Panc1 (cell line): ENCODE results near the gene TMEM209. TPM values are rescaled to one million over a fixed set of nuclear protein-coding genes. Genes with fewer than 3 reads are reported as not detected.

Experiments
- ATAC-seq: fragments of 200-7000 bp; cut with Tn5 transposase; 2 replicates; pipeline ENCODE4 v1.9.1; 2020; ENCODE audit warnings: mild to moderate bottlenecking, moderate library complexity
- BruUV-seq: library from RNA; stranded (reverse); fragments of 400-500 nt; replicated peaks from 2 replicates; lab custom pipeline; 2021; lab: Mats Ljungman, UMichigan
- CTCF ChIA-PET: fragments of 300-600 bp; sonication (Branson Sonifier 250); formaldehyde crosslinking; loops from one replicate; lab custom pipeline; 2022; ENCODE audit warnings: antibody characterized with exemption; lab: Charles Lee
- POLR2A ChIA-PET: fragments of 300-600 bp; sonication (Branson Sonifier 250); formaldehyde crosslinking; loops from one replicate; lab custom pipeline; 2022; ENCODE audit warnings: antibody characterized with exemption; lab: Charles Lee
- DNase-seq: peaks from one replicate; pipeline ENCODE4 v3.0.0-alpha.2; 2010; ENCODE audit warnings: low read depth, low spot score
- H3K27ac ChIP-seq: 2 replicates; pipeline ENCODE4 v1.5.1; 2011; ENCODE audit warnings: mild to moderate bottlenecking, low read length, inconsistent platforms
- H3K27me3 ChIP-seq: fragments of 200-500 bp; sonication (Bioruptor generic); 2 replicates; pipeline ENCODE4 v1.6.0; 2014; ENCODE audit warnings: low read length, inconsistent platforms; ENCODE audit not compliant: control insufficient read depth, insufficient read depth
- H3K36me3 ChIP-seq: fragments of 200-500 bp; sonication (Bioruptor generic); 2 replicates; pipeline ENCODE4 v1.5.1; 2014; ENCODE audit warnings: inconsistent platforms, mild to moderate bottlenecking, low read length, moderate library complexity; ENCODE audit not compliant: control insufficient read depth, insufficient read depth
- H3K4me1 ChIP-seq: 2 replicates; pipeline ENCODE4 v1.5.1; 2011; ENCODE audit warnings: inconsistent platforms, mild to moderate bottlenecking, low read length, moderate library complexity; ENCODE audit not compliant: control insufficient read depth, insufficient read depth
- H3K4me3 ChIP-seq, 2 experiments: 2 replicates each; pipeline ENCODE4 v1.5.1; 2011 to 2012; ENCODE audit warnings: low read depth in 2 of 2, low read length in 2 of 2, mild to moderate bottlenecking in 2 of 2, inconsistent platforms in 1 of 2, moderate library complexity in 1 of 2
- H3K9me3 ChIP-seq: fragments of 200-500 bp; sonication (Bioruptor generic); 2 replicates; pipeline ENCODE4 v1.5.1; 2014; ENCODE audit warnings: low read depth, mild to moderate bottlenecking, inconsistent platforms, low read length, moderate library complexity; ENCODE audit not compliant: control insufficient read depth, insufficient read depth
- CTCF ChIP-seq: fragments of 450-650 bp; IDR thresholded peaks from 2 replicates; pipeline ENCODE4 v1.5.1; 2017; ENCODE audit warnings: mild to moderate bottlenecking
- POLR2AphosphoS5 ChIP-seq: IDR thresholded peaks from 2 replicates; pipeline ENCODE4 v1.6.1; 2012; ENCODE audit warnings: mild to moderate bottlenecking, low read depth, low read length, moderate library complexity
- REST ChIP-seq, 2 experiments: IDR thresholded peaks; 2 replicates each; pipeline ENCODE4 v1.6.1; 2011 to 2012; ENCODE audit warnings: low read depth in 2 of 2, control low read depth in 1 of 2, low read length in 1 of 2, mild to moderate bottlenecking in 1 of 2, moderate library complexity in 1 of 2; ENCODE audit not compliant: insufficient read depth in 1 of 2
- SIN3A ChIP-seq: IDR thresholded peaks from 2 replicates; pipeline ENCODE4 v1.6.1; 2012; ENCODE audit warnings: low read depth, mild to moderate bottlenecking, low read length, moderate library complexity, borderline replicate concordance; ENCODE audit not compliant: insufficient read depth
- TCF7L2 ChIP-seq: IDR thresholded peaks from 2 replicates; pipeline ENCODE4 v1.6.1; 2011; ENCODE audit warnings: mild to moderate bottlenecking, low read depth, low read length, inconsistent platforms
- in situ Hi-C: cut with HindIII; loops from 2 replicates; pipeline ENCODE4 v1.10.0; 2016; ENCODE audit warnings: low sequenced_read_pairs, low pct_unique_long_range_greater_than_20kb
- intact Hi-C: fragments of 100-400 bp; cut with micrococcal nuclease; formaldehyde crosslinking; loops from one replicate; pipeline ENCODE4 v1.10.0; 2022; ENCODE audit not compliant: unreplicated experiment
- total RNA-seq: library from RNA; stranded (reverse); gene quantifications from one replicate; pipeline ENCODE4 v1.2.1, GENCODE V29; 2021; ENCODE audit not compliant: unreplicated experiment

TMEM209 gene
- total RNA-seq, 1 experiment from 2014 or later = 32.3 TPM

DNA sequence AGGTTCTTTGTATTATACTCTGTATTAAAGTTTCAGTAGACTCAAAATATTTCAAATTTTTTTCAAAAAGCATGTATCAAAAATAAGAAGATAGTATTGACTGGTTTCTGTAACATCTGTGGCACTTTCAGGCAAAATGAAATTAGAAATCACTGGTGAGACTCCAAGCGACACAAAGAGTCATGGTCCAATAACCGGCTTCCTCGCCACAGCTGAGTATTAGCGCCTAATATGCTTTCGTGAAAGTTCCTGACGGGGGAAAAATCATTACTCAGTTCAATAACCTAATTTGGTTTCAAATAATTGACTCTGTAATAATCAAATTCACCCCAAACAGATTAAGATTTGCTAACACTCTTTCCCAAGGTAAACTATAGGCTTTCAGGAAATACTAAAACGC lies 13.4 kb downstream of the TMEM209 start:
- BruUV-seq = no TSS peak
- DNase-seq (no peak), ATAC-seq (no peak)
- Histone ChIP-seq H3K4me3 (no peak overlapping the region), H3K36me3 (peaks cover 6% of the 10 kb centered on the region), H3K27me3 (no peaks in the 10 kb centered on the region), H3K4me1 (no peaks in the 10 kb centered on the region), H3K27ac (no peak overlapping the region), H3K9me3 (no peaks in the 10 kb centered on the region)
- CTCF ChIA-PET = no interaction called here
- in situ Hi-C loops = no loop called here
- POLR2A ChIA-PET = no interaction called here
- intact Hi-C loops = no loop called here
- TF ChIP-seq CTCF (no peak), TCF7L2 (no peak), SIN3A (no peak), POLR2AphosphoS5 (no peak), REST (IDR thresholded peaks at IDR 0.05; ENCODE audit: insufficient read depth in 1 of 2, low read depth in 2 of 2, low read length in 1 of 2) (no peak)

GRCh38 chr7:130189343-130189742 lies 15.9 kb downstream of the TMEM209 start:
- Histone ChIP-seq H3K9me3 (no peaks in the 10 kb centered on the region), H3K27ac (no peak overlapping the region), H3K36me3 (peaks cover 6% of the 10 kb centered on the region), H3K4me3 (no peak overlapping the region), H3K27me3 (no peaks in the 10 kb centered on the region), H3K4me1 (no peaks in the 10 kb centered on the region)
- ChIA-PET POLR2A (no interaction called here), CTCF (no interaction called here)
- no peak for DNase-seq
- intact Hi-C loops (no loop called here), in situ Hi-C loops (no loop called here)
- no TSS peak for BruUV-seq
- no peak for ATAC-seq
- TF ChIP-seq TCF7L2 (no peak), POLR2AphosphoS5 (no peak), CTCF (no peak), SIN3A (no peak), REST (IDR thresholded peaks at IDR 0.05; ENCODE audit: insufficient read depth in 1 of 2, low read depth in 2 of 2, low read length in 1 of 2) (no peak)
